A673 (cell line): ENCODE data around the gene CPOX.

Source experiments
- EZH2 ChIP-seq: fragments of 200-600 bp; sonication (generic); IDR thresholded peaks from 2 replicates; pipeline ENCODE4 v1.6.1; 2017; ENCODE audit warnings: borderline replicate concordance, low read depth, mild to moderate bottlenecking, mixed read lengths, antibody characterized with exemption, low read length; ENCODE audit not compliant: poor library complexity, severe bottlenecking
- TF ChIP-seq, protein P1 (sequence below): fragments of 300-800, 200-600 bp; sonication (generic); conservative IDR thresholded peaks from 2 replicates; pipeline ENCODE4 v1.5.1; 2017; ENCODE audit warnings: low read depth, mild to moderate bottlenecking, antibody characterized with exemption, low read length, moderate library complexity, mixed read lengths

DNA sequence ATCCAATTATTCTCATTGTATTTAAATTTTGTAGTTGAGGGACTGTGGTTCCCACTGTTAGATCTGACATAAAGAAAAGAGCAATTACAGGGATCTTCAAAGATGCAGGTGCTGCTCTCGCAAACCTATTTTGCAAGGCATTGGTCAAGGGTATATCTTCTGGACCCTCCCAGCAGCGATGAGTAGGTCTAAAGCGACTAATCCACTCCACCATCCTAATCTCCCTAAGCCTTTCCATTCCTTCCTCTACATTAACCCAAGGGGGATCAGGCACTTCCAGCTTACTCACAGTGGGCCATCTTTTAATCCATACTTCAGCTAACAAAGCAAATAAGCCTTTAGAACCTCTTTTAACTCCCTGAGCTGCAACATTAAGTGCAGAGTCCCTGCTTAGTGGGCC is 37.0 kb upstream of the CPOX start:
- TF ChIP-seq EZH2 = no peak
- TF ChIP-seq, protein P1, sequence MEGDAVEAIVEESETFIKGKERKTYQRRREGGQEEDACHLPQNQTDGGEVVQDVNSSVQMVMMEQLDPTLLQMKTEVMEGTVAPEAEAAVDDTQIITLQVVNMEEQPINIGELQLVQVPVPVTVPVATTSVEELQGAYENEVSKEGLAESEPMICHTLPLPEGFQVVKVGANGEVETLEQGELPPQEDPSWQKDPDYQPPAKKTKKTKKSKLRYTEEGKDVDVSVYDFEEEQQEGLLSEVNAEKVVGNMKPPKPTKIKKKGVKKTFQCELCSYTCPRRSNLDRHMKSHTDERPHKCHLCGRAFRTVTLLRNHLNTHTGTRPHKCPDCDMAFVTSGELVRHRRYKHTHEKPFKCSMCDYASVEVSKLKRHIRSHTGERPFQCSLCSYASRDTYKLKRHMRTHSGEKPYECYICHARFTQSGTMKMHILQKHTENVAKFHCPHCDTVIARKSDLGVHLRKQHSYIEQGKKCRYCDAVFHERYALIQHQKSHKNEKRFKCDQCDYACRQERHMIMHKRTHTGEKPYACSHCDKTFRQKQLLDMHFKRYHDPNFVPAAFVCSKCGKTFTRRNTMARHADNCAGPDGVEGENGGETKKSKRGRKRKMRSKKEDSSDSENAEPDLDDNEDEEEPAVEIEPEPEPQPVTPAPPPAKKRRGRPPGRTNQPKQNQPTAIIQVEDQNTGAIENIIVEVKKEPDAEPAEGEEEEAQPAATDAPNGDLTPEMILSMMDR = no peak
